ENCODE results near the gene CHN2.

Gene CHN2

GRCh38 chr7:29329686-29330085, 135.1 kb downstream of the CHN2 start:
- no peak for TF ChIP-seq SIN3A (IDR thresholded peaks at IDR 0.05; ENCODE audit: borderline replicate concordance, insufficient read depth, low read length)
- no peak for TF ChIP-seq REST (IDR thresholded peaks at IDR 0.05; ENCODE audit: insufficient read depth in 1 of 2, low read depth in 2 of 2, low read length in 2 of 2)
- TF ChIP-seq FOXP2 (optimal IDR thresholded peaks at IDR 0.05; ENCODE audit: borderline replicate concordance, extremely low read depth, extremely low read length, insufficient read depth) = no peak
- no peak for TF ChIP-seq POLR2AphosphoS5 (IDR thresholded peaks at IDR 0.05; ENCODE audit: low read depth, low read length)
- no peak for TF ChIP-seq TAF1 (IDR thresholded peaks at IDR 0.05; ENCODE audit: borderline replicate concordance, insufficient read depth, low read length)

- TF ChIP-seq REST (IDR thresholded peaks at IDR 0.05; ENCODE audit: insufficient read depth in 1 of 2, low read depth in 2 of 2, low read length in 2 of 2) (no peak), FOXP2 (optimal IDR thresholded peaks at IDR 0.05; ENCODE audit: borderline replicate concordance, extremely low read depth, extremely low read length, insufficient read depth) (no peak), TAF1 (IDR thresholded peaks at IDR 0.05; ENCODE audit: borderline replicate concordance, insufficient read depth, low read length) (no peak), SIN3A (IDR thresholded peaks at IDR 0.05; ENCODE audit: borderline replicate concordance, insufficient read depth, low read length) (no peak), POLR2AphosphoS5 (IDR thresholded peaks at IDR 0.05; ENCODE audit: low read depth, low read length) (no peak)
Measured at GRCh38 chr7:29330136-29330535, 135.6 kb downstream of the CHN2 start.

- TF ChIP-seq REST (IDR thresholded peaks at IDR 0.05; ENCODE audit: insufficient read depth in 1 of 2, low read depth in 2 of 2, low read length in 2 of 2) (no peak), POLR2AphosphoS5 (IDR thresholded peaks at IDR 0.05; ENCODE audit: low read depth, low read length) (no peak), TAF1 (IDR thresholded peaks at IDR 0.05; ENCODE audit: borderline replicate concordance, insufficient read depth, low read length) (no peak), SIN3A (IDR thresholded peaks at IDR 0.05; ENCODE audit: borderline replicate concordance, insufficient read depth, low read length) (no peak), FOXP2 (optimal IDR thresholded peaks at IDR 0.05; ENCODE audit: borderline replicate concordance, extremely low read depth, extremely low read length, insufficient read depth) (no peak)
Measured at GRCh38 chr7:29331163-29331562, 136.6 kb downstream of the CHN2 start.

- no peak for TF ChIP-seq TAF1 (IDR thresholded peaks at IDR 0.05; ENCODE audit: borderline replicate concordance, insufficient read depth, low read length)
- TF ChIP-seq FOXP2 (optimal IDR thresholded peaks at IDR 0.05; ENCODE audit: borderline replicate concordance, extremely low read depth, extremely low read length, insufficient read depth) = no peak
- no peak for TF ChIP-seq REST (IDR thresholded peaks at IDR 0.05; ENCODE audit: insufficient read depth in 1 of 2, low read depth in 2 of 2, low read length in 2 of 2)
- no peak for TF ChIP-seq POLR2AphosphoS5 (IDR thresholded peaks at IDR 0.05; ENCODE audit: low read depth, low read length)
- no peak for TF ChIP-seq SIN3A (IDR thresholded peaks at IDR 0.05; ENCODE audit: borderline replicate concordance, insufficient read depth, low read length)
Measured at GRCh38 chr7:29332042-29332811, 137.7 kb downstream of the CHN2 start.

Data from PFSK-1 (cell line).